ENCODE measurements around the gene FRMD5. TPM values are rescaled to one million over a fixed set of nuclear protein-coding genes. Genes with fewer than 3 reads are reported as not detected.

The FRMD5 gene
- total RNA-seq, 4 donors from 2014 or later, result 0.40 to 1.5 (median 1.1) TPM; not detected in 1

DNA sequence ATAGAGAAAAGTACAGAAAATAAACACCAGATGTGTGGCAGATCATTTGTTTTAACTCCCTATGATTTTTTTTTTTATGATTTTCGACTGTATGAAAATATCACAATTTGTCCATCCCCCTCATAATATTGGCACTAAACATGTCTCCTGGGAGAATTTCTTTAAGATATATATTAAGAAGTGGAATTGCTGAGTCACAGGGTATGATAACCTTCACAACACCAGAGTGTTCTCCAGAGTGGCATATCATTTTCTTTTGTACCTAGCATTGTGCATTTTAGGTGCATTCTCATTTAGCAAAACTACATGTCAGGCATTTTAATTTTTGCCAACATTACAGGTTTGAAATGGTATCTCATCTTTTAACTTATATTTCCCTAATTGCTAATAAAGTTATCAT is 170.9 kb downstream of the FRMD5 start:
- WGBS, 2 donors (ENCODE audit: low coverage in 1 of 2), result 58 to 74% methylated on average over 1 of the region's 1 CpG

GRCh38 chr15:44023176-44023575 is 171.9 kb downstream of the FRMD5 start:
- Histone ChIP-seq H3K27ac (no peak overlapping the region), H3K9me3 (no peaks in the 10 kb centered on the region), H3K27me3 (no peaks in the 10 kb centered on the region), H3K36me3 (no peaks in the 10 kb centered on the region), H3K4me3 (no peak overlapping the region), H3K4me1 (no peaks in the 10 kb centered on the region)
- TF ChIP-seq POLR2AphosphoS5 (IDR thresholded peaks at IDR 0.05) (no peak), CTCF (IDR thresholded peaks at IDR 0.05) (no peak)
- no peak for DNase-seq
- in situ Hi-C loops (cut with MboI; ENCODE audit: low pct_ligation_motif_present in 1 of 4, low pct_unique_long_range_greater_than_20kb in 1 of 4, low sequenced_read_pairs in 3 of 4), result no loop called here
- WGBS, 2 donors (ENCODE audit: low coverage in 1 of 2), result 73 to 100% methylated on average over 1 to 2 of the region's 2 CpGs
- intact Hi-C loops (cut with DNase I; ENCODE audit: low total_unique reads), result no loop called here

More for the DNA sequence above, 170.9 kb downstream of the FRMD5 start:
- intact Hi-C loops (cut with DNase I; ENCODE audit: low total_unique reads), result no loop called here
- in situ Hi-C loops (cut with MboI; ENCODE audit: low pct_ligation_motif_present in 1 of 4, low pct_unique_long_range_greater_than_20kb in 1 of 4, low sequenced_read_pairs in 3 of 4), result no loop called here
- no peaks in the 10 kb centered on the region for H3K36me3 ChIP-seq
- no peak overlapping the region for H3K27ac ChIP-seq
- no peak for DNase-seq
- no peaks in the 10 kb centered on the region for H3K4me1 ChIP-seq
- no peaks in the 10 kb centered on the region for H3K9me3 ChIP-seq
- no peak for TF ChIP-seq POLR2AphosphoS5 (IDR thresholded peaks at IDR 0.05)
- no peak for TF ChIP-seq POLR2A (IDR thresholded peaks at IDR 0.05)
- no peak for TF ChIP-seq EP300 (IDR thresholded peaks at IDR 0.05; ENCODE audit: low read depth)
- no peak for TF ChIP-seq CTCF (IDR thresholded peaks at IDR 0.05)
- no peak overlapping the region for H3K4me3 ChIP-seq
- H3K27me3 ChIP-seq, result no peaks in the 10 kb centered on the region

DNA sequence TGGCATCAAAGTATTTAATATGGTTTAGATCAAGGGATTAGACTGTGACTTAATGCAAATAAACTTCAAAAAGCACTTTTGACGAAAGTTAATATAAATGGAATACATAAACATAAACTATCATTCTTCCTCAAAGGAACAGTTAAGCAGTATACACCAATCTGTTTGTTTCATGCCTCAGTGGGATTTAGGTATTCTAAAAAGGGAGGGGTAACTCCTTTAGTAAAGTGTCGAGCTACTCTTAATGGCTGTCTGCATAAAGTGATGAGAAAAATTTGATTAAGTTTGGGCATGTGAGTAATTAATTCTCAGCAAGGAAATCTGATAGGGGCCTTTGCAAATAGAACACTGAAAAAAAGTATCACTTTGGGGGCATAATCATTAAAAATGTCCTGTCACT is 176.9 kb downstream of the FRMD5 start:
- in situ Hi-C loops (cut with MboI; ENCODE audit: low pct_ligation_motif_present in 1 of 4, low pct_unique_long_range_greater_than_20kb in 1 of 4, low sequenced_read_pairs in 3 of 4) (no loop called here), intact Hi-C loops (cut with DNase I; ENCODE audit: low total_unique reads) (no loop called here)
- H3K27me3 ChIP-seq, result no peaks in the 10 kb centered on the region
- no peak overlapping the region for H3K4me3 ChIP-seq
- H3K4me1 ChIP-seq, result no peaks in the 10 kb centered on the region
- TF ChIP-seq CTCF (IDR thresholded peaks at IDR 0.05) (no peak), EP300 (IDR thresholded peaks at IDR 0.05; ENCODE audit: low read depth) (no peak), POLR2AphosphoS5 (IDR thresholded peaks at IDR 0.05) (no peak), POLR2A (IDR thresholded peaks at IDR 0.05) (no peak)
- H3K9me3 ChIP-seq, result no peaks in the 10 kb centered on the region
- H3K27ac ChIP-seq, result no peak overlapping the region
- WGBS, 2 donors (ENCODE audit: low coverage in 1 of 2), result 62 to 89% methylated on average over 2 of the region's 2 CpGs
- no peak for DNase-seq
- H3K36me3 ChIP-seq, result no peaks in the 10 kb centered on the region

DNA sequence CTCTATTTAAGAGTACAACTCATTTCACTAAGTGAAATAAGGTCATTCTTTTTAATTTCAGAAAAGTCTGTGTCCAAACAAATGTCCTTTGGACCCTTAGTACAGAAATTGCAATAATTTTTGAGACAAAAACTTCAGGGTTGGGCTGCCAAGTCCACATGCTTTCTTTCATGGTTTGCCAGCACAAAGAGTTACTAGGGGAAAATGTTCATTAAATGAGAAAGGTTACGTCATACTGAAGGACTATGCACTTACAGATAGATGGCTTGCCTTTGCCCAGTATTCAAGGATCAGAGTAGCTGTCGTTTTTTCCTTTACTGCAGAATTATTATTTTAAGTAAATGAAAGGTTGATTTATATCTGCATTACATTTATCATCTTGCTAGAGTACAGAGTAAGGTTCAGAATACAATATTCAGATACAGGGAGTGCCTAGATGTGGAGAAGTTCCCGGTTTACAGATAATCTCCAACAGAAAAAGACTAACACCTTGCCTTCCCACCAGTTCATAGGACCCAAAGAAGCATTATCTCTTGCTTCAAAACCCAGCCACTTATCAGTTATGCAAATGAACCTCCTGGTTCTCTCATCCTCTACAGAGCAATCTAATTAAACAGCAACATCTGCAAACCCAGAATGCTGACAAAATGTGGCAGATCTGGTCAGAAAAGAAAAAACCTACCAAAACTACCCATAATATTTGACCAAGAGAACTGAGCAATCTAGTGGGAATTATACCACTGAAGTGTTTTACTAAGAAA is 179.3 kb downstream of the FRMD5 start:
- in situ Hi-C loops (cut with MboI; ENCODE audit: low pct_ligation_motif_present in 1 of 4, low pct_unique_long_range_greater_than_20kb in 1 of 4, low sequenced_read_pairs in 3 of 4) (no loop called here), intact Hi-C loops (cut with DNase I; ENCODE audit: low total_unique reads) (no loop called here)
- Histone ChIP-seq H3K36me3 (no peaks in the 10 kb centered on the region), H3K4me1 (no peaks in the 10 kb centered on the region), H3K27me3 (no peaks in the 10 kb centered on the region), H3K9me3 (no peaks in the 10 kb centered on the region), H3K27ac (no peak overlapping the region), H3K4me3 (no peak overlapping the region)
- no peak for TF ChIP-seq CTCF (IDR thresholded peaks at IDR 0.05)
- no peak for TF ChIP-seq POLR2AphosphoS5 (IDR thresholded peaks at IDR 0.05)
- no peak for TF ChIP-seq EP300 (IDR thresholded peaks at IDR 0.05; ENCODE audit: low read depth)
- no peak for TF ChIP-seq POLR2A (IDR thresholded peaks at IDR 0.05)
- no peak for DNase-seq
- WGBS, 2 donors (ENCODE audit: low coverage in 1 of 2), result 53 to 69% methylated on average over 3 of the region's 3 CpGs
